Jurkat, Clone E6-1 (cell line): Measurements from ENCODE around the gene DSG3.
A peak's percentile ranks its signal among the peaks of the same experiment; 100 is the strongest.
"Not testable (repeated sequence)": the region's sequence is repeated elsewhere in the genome, so short reads cannot be mapped to it uniquely, and the experiment has no call there.

ENCODE experiments used
- DNase-seq: peaks from one replicate; pipeline ENCODE4 v3.0.0-alpha.2; 2011; ENCODE audit warnings: low read depth, low spot score
- H3K4me3 ChIP-seq: 2 replicates; pipeline ENCODE4 v1.5.1; 2011; ENCODE audit warnings: mild to moderate bottlenecking, low read length, control low read depth, moderate library complexity

Gene DSG3

DNA sequence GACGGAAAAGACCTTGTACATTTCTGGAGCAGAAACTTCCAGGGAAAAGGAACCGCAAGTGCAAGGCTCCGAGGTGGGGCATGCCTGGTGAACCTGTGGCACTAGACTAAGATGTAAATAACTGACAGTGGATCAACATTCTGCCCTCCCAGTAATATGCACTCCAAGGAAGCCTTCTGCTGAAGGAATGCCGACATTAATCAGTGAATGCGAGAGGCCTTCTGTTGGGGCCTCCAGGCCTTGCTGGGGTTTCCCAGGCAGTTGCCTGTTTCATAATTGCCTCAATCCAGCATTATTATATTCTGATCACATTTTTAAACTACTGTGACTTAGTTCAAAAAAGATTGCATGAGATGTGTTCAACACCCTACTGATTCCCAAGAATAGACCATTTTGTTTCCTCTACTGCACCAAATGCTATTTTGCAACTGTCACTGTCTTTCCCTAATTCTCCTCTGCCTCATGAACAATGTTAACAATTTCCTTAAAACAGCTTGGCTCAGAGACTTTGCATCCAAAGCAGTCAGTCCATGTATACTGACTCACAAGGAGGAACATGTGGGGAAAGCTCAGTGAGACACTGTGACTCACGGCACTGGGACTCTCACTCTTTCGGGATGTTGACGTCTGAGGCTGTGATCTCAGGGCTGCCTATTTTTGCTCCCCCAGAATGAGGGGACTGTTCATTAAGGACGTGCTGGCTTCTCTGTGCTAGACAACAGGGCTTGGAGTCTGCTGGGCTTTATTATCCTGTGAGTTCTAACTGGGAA lies 39.9 kb downstream of the DSG3 start:
- no peak overlapping the region for H3K4me3 ChIP-seq
- no peak for DNase-seq

DNA sequence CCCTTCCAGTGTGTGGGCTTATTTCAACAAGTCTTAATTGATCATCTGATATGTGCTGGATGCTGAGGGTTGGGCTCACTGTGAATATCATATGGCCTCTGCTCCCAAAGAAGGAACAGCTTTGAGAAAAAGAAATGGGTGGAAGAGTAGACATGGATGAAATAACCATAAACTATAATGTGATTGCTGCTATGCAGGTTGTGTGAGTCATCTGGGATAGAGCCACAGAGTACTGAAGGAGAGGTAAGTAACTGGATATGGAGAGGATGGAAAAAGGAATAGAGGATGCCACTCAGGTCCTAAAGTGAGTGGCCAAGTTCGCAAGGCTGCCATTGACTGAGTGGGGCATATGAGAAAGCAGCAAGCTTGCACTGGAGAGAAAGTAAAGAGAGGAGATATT lies 41.8 kb downstream of the DSG3 start:
- H3K4me3 ChIP-seq = no peak overlapping the region
- DNase-seq = no peak

DNA sequence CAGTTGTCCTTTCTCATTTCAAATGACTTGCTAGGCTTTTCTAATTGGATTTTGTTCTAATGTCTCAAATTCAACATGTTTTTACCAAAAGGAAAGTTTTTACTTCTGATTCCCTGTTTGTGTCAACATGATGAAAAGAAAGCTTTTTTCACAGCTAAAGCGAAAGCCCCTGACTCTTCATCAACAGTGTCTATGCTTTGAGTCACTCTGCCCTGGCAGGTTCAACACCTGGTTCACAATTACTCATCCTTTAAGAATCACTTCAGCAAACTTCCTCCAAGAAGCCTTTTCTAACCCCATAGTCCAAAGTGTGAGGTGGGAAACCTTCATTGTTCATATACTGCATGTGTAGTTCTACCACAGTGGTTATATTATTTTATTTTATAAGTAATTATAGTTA lies 42.8 kb downstream of the DSG3 start:
- DNase-seq = no peak

DNA sequence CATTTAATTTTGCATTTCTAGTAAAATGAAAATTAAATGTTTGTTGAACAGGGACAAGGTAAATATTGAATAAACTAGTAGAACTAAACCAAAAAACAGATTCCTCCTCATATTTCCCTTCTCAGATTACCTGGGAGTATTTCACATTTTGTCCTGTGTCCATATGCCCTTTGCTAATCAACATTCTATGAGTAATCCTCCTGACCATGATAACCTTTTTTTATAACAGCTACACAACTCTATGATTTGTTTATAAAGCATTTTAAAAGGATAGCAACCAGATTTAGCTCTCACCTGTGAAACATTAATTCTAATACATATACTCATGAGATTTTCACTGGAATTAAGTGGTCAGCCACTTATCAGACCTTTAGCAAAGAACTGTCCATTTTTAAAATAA lies 43.3 kb downstream of the DSG3 start:
- H3K4me3 ChIP-seq = no peak overlapping the region
- no peak for DNase-seq

More for the DNA sequence above, 42.8 kb downstream of the DSG3 start:
- no peak overlapping the region for H3K4me3 ChIP-seq

DNA sequence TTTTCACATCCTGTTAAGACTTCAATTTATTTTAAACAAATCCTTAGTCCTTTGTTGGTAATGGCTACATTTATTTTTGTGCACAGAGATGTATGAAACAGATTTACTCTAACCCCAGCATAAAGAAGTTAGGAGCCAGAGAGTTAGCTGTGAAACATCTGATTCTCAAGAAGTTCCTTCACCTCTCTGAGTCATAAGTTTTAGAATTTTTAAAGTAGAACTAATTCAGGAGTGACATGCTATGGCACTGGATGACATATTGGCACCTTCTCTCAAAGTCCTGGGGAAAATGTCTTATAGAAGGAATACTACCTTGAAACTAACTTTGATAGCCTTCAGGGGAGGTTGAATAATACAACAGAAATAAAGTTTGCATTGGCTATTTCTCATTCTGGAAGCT lies 44.0 kb downstream of the DSG3 start:
- no peak overlapping the region for H3K4me3 ChIP-seq
- no peak for DNase-seq

DNA sequence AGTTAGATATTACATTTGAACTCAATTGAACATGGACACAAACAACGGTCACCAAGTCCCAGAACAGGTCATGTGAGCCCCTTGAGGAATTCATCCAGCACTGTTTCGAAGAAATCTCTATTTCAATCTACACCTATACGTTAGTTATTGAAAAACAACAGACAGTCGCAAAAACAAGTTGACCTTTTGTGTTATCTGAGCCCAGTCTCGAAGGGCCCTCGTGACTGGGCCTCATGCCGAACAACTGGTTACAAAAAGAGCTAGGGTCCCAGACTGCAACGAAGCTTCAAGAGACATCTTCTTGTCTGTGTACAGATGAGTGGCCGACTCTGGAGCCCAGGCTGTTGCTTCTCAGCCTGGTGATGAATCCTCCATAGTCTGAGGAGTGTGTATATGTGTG lies 45.1 kb downstream of the DSG3 start:
- DNase-seq = no peak
- H3K4me3 ChIP-seq = no peak overlapping the region

DNA sequence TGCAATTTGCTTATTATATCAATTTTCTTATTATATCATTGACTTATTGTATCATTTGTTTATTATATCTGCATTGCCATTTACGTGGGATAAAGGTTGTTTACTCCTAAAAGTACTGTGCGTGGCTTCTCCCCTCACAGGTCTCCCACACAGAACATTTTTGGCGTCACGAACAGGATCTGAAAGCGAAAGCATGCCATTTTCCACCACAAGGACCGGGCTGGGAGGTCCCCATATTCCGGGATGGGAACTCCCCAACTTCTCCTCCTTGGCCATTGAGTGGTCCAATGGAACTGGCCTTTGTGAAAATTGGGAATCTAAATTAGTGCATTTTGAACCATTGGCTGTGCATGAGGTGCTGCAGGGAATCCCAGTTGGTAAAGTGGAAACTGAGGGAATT lies 45.6 kb downstream of the DSG3 start:
- no peak overlapping the region for H3K4me3 ChIP-seq
- no peak for DNase-seq

DNA sequence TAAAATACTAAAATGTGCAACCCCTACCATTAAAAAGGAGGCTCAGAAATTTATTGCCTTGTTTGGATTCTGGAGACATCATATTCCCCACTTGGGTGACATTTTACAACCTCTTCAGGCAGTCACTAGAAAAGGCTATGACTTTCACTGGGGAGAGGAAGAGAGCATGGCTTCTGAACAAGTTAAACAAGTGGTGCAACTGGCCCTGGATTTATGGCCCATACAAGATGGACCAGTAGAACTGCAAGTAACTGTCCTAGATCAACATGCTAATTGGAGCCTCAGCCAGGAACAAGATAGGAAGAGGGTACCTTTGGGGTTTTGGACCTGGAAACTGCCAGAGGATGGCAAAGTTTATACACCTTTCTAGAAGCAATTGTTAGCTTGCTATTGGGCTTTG lies 46.4 kb downstream of the DSG3 start:
- DNase-seq = no peak
- H3K4me3 ChIP-seq = no peak overlapping the region

DNA sequence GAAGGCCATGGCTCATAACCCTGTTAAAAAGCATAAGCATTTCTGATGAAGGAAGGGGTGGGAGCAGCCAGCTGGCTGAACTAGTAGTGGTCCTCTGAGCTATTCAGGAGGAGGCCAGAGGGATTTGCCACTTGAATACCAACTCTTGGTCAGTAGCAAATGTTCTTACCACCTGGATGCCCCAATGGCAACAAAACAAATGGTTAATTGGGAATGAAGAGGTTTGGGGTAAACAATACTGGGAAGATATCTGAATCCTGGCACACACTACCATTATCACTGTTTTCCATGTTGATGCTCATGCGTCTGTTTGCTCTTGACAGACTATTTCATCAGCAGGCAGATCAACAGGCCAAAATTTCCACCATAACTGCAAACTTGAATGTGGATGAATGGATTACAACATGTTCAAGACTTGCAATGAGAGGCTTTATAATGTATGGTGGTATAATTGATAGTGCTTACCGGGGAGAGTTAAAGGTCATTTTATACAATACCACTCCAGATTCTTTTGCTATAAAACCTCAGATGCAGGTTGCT lies 47.2 kb downstream of the DSG3 start:
- not testable (repeated sequence) for H3K4me3 ChIP-seq, DNase-seq

DNA sequence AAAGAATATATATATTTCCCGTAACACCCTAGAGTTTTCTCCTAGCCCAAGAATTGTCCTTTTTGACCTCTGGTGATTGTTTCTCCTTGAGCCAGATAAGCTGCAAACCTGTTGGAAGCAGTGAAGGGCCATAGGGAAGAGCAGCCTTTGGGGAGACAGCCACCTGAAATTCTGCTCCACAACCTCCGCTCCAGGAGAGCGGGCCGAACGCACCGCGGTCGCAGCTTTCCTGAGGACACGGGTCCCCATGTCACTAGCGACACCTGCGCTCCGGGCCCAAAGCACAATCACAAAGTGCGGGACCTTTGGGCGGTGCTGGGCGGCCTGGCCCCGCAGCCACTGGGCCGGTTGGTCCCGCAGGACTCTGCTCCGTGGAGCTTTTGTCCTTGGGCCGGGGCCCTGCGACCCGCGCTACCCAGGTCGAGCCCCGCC lies 49.9 kb downstream of the DSG3 start:
- peak overlapping the region; percentile 83 for H3K4me3 ChIP-seq
- DNase-seq = no peak

DNA sequence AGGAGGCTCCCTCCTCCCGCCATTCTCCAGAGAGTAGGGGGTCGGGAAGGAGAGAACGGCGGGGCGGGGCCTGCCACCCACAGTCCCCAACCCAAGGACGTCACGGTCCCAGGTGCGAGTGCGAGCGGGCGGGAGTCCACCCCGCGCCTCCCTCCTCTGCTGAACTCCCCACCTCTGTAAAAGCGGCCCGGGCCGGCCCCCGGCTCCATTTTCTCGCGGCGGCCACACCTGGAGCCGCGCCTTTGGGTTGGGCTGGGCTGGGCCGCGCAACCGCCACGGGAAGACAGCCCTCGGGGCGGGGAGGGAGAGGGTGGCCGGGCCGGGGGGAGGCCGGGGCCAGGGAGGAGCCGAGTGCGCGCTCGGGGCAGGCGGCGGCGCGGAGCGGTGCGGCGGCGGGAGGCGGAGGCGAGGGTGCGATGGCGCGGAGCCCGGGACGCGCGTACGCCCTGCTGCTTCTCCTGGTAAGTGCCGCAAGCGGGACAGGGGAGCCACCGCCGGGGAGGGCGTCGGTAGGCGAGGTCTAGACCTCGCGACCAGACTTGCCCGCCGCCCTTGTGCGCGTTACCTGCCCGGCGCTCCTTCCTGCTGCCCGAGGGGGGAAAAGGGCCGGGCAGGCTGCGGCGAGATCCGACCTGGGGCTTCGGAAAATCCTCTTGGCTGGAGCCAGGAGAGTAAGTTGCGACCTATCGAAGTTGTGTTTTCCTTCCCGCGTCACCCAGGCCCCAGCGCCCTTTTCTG lies 50.5 kb downstream of the DSG3 start, which contains the start of gene DSG2:
Gene DSG2, plus strand, starts transcription at position 342 of the 738 bp plus-strand sequence. Its CDS starts 75 bp downstream, at position 417.
- DNase-seq = peak; percentile 15
- H3K4me3 ChIP-seq = peak within 1 kb of the TSS; percentile 83

DNA sequence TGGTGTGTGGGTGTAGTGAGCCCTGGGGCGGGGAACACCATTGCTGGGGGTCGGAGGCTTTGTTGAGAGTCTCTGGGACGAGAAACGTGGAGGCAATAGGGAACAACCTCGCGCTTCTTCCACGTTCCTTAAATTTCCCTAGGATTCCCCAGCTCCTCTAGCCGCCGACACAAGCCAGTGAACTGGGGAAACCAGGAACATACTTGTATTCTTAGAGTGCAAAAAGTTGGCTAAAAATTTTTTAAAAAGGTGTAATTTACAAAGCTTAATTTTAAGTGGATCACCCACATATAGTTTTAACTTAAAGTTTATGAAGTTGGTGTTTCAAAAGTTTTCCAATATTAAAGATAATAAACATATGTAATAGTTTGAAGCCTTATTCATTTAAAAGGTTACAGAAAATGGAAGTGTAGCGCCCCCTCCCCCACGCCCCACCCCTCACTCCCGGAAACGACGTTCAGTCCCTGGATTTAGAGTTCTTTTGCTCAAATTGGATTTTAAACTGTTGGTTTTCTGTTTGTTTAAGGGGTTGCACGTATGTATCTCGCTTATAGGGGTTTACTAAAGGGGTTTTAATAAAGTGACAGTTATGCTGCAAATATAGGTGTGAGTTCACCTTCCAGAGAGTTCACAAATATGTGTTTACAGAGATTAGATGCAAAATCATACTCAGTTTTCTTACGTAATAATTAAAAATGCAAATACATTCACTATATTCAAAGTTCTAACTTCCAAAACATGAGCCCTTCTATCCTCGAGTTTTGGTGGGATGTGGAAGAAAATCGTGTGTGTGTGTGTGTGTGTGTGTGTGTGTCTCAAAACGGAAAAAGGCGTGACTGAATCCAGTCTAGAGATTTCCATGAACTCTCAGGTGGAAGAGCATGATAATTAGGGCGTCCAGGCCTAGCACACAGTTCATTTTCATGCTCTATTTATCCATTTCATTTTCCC lies 51.3 kb downstream of the DSG3 start:
- H3K4me3 ChIP-seq = peak overlapping the region; percentile 83
- peak; percentile 8 for DNase-seq

DNA sequence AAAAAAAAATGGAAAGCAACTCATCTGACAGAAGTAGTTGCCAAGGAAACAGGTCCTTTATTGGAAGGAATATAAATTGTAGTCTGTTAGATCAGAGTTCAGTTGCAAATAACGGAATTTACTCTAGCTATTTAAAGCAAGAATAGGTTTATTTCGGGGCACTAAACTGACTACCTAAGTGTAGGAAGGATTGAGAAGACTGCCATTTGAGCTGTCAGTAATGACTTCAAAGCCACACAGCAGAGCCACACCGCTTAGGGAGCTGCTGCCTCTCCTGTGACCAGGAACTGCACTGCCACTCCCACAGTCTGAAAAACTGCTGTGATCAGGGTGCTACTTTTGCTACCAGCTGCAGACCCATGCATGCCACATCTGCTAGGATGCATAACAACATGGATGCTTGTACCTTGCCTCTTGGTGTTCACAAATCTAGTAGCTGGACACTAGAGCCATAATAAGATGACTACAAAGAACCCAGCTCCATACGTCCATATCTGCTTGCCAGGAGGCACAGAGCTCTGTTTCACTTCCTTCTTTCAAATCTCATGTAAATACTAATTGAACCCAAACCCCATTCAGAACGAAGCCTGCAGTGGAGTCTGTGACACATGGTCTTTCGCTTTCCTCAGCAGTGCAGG lies 52.6 kb downstream of the DSG3 start:
- no peak for DNase-seq
- no peak overlapping the region for H3K4me3 ChIP-seq

DNA sequence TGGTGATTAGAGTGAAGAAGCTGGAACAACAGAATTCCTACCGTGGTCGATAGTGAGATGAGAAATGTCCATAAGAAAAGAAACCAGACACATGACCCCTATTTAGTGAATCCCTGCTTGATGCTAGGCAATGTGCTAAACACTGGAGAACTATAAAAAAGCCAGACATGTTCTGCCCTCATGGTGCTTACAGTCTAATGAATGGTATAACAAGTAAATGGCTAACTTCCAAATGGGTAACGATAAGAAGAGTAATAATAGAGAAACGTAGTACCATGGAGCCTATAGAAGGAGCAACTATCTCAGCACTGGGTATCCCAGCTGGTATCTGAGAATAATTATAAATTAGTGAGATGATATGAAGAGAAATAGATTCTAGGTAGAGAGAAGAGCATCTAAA lies 55.5 kb downstream of the DSG3 start:
- DNase-seq = no peak
- H3K4me3 ChIP-seq = no peak overlapping the region

DNA sequence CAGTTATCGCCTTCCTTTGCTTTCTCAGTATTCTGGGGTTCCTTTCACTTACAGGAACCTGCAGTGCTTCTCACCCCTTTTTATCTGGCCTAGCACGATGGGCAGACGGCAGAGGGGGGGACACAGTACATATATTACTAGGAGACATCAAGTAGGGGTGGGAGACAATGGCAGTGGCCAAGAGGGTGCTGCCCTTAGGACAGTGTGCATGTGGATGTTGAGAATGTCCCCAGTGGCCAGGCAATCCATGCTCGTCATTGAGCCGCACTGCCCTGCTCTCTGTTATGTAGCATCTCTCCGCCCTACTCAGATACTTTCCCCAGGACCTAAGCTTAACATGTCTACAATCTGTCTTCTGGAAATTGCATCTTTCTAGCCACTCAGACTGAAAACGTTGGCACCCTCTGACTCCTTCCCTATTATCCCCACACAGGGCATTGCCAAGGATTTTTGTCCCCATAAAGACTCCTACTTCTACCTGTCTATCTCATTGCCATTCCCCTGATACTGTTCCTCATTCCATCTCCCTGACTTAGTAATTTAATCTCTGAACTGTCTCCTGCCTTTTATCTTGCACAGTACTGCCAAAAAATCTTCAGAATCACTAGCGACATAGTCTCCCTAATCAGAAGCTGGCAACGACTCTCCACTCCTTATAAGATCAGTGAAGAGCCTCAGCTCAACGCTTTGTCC lies 57.1 kb downstream of the DSG3 start:
- no peak for DNase-seq

DNA sequence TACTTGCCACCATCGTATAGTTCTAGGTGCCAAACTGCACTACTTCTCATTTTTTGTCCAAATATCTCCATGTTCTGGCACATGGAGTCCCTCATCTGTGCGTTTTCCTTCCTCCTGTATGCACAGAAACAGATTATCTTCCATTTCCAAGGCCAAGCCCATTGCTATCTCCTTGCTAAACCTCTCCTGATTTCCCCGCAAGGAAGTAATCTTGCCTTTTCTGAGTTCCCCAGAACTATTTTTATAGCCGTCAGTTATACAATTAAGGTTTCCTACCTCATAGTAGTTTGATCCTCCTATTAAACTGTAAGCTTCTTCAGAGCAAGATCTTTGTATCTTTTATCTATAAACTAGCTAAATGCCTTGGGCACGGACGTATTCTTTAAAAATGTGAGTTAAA lies 57.6 kb downstream of the DSG3 start:
- DNase-seq = no peak

More for the DNA sequence above, 57.1 kb downstream of the DSG3 start:
- no peak overlapping the region for H3K4me3 ChIP-seq

DNA sequence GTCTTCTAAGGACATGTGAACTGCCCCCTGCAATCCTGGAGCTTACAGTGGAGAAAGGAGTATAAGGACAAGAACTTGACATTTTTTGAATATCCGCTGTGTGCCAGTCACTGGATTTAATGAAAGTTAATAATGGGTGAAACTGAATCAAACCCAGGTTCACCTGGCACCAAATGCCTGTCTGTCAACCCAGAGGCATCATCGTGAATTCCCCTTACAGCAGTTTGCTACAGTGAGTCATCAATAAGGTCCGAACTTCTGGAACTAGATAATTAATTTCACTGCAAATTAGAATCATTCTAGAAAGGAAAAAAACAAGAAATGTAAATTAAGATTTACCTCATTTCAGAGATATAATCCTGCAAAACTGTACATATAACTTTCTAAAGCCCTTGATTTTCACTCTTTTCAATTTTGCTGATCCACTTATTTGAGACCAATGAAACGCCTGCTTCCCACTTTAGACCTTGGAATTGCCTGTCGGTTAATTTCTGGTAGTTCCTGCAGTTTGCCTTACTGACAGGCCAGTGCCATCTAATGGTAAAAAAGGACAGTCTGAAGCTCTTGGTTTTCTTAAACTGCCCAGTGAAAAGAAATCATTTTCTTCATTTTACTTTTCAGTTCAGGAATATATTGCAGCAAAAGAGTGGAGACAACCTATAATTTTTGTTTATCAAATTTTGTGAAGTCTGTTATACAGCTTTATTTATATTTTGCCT lies 58.6 kb downstream of the DSG3 start:
- no peak overlapping the region for H3K4me3 ChIP-seq
- no peak for DNase-seq

More for the DNA sequence above, 57.6 kb downstream of the DSG3 start:
- H3K4me3 ChIP-seq = no peak overlapping the region

DNA sequence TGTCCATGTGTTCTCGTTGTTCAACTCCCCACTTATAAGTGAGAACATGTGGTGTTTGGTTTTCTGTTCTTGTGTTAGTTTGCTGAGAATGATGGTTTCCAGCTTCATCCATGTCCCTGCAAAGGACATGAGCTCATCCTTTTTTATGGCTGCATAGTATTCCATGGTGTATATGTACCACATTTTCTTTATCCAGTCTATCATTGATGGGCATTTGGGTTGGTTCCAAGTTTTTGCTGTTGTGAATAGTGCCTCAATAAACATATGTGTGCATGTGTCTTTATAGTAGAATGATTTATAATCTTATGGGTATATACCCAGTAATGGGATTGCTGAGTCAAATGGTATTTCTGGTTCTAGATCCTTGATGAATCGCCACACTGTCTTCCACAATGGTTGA lies 59.6 kb downstream of the DSG3 start:
- not testable (repeated sequence) for DNase-seq, H3K4me3 ChIP-seq
